ENCODE measurements around the gene TMEM121B. TPM values are rescaled to one million over a fixed set of nuclear protein-coding genes. Genes with fewer than 3 reads are reported as not detected.

Gene TMEM121B
- total RNA-seq, 2 experiments from 2014 or later = 0.15 to 0.32 TPM

DNA sequence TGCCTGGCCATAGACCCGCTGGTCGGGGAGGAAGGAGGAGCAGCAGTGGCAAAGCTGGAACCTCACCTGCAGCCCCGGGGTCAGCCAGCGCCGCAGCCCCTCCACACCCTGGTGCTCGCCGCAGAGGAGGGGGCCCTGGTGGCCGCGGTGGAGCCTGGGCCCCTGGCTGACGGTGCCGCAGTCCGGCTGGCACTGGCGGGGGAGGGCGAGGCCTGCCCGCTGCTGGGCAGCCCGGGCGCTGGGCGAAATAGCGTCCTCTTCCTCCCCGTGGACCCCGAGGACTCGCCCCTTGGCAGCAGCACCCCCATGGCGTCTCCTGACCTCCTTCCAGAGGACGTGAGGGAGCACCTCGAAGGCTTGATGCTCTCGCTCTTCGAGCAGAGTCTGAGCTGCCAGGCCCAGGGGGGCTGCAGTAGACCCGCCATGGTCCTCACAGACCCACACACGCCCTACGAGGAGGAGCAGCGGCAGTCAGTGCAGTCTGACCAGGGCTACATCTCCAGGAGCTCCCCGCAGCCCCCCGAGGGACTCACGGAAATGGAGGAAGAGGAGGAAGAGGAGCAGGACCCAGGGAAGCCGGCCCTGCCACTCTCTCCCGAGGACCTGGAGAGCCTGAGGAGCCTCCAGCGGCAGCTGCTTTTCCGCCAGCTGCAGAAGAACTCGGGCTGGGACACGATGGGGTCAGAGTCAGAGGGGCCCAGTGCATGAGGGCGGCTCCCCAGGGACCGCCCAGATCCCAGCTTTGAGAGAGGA lies 11.9 kb downstream of the TMEM121B start:
- TF ChIP-seq, protein P1, sequence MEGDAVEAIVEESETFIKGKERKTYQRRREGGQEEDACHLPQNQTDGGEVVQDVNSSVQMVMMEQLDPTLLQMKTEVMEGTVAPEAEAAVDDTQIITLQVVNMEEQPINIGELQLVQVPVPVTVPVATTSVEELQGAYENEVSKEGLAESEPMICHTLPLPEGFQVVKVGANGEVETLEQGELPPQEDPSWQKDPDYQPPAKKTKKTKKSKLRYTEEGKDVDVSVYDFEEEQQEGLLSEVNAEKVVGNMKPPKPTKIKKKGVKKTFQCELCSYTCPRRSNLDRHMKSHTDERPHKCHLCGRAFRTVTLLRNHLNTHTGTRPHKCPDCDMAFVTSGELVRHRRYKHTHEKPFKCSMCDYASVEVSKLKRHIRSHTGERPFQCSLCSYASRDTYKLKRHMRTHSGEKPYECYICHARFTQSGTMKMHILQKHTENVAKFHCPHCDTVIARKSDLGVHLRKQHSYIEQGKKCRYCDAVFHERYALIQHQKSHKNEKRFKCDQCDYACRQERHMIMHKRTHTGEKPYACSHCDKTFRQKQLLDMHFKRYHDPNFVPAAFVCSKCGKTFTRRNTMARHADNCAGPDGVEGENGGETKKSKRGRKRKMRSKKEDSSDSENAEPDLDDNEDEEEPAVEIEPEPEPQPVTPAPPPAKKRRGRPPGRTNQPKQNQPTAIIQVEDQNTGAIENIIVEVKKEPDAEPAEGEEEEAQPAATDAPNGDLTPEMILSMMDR (conservative IDR thresholded peaks at IDR 0.05; ENCODE audit: low read length) = no peak
- no peak for TF ChIP-seq EZH2phosphoT487 (IDR thresholded peaks at IDR 0.05; ENCODE audit: borderline replicate concordance, low read depth, low read length)
- Histone ChIP-seq H3K9me3 (ENCODE audit: low read length) (no peaks in the 10 kb centered on the region), H4K20me1 (ENCODE audit: insufficient read depth, low read length) (no peaks in the 10 kb centered on the region), H3K9me2 (ENCODE audit: insufficient read depth, low read length) (no peaks in the 10 kb centered on the region), H3K79me2 (ENCODE audit: insufficient read depth, low read depth, low read length) (no peaks in the 10 kb centered on the region), H3K4me2 (ENCODE audit: low read length) (no peak overlapping the region), H3K36me3 (ENCODE audit: insufficient read depth, low read length) (peaks cover 5% of the 10 kb centered on the region; the same call in 1 of the 2 replicates), H3K4me3 (ENCODE audit: low read depth, low read length, poor library complexity, severe bottlenecking) (no peak overlapping the region), H2AFZ (ENCODE audit: low read length) (no peak overlapping the region), H3K27ac (ENCODE audit: low read depth, low read length, poor library complexity, severe bottlenecking) (no peak overlapping the region), H3K4me1 (ENCODE audit: insufficient read depth, low read length, poor library complexity, severe bottlenecking) (no peaks in the 10 kb centered on the region)
- no peak for DNase-seq (ENCODE audit: low spot score)
- intact Hi-C loops (cut with micrococcal nuclease; ENCODE audit: unreplicated experiment) = no loop called here
- ChIA-PET POLR2A (no interaction called here), CTCF (ENCODE audit: unreplicated experiment) (no interaction called here)
- no TSS peak for BruUV-seq (replicated peaks)

DNA sequence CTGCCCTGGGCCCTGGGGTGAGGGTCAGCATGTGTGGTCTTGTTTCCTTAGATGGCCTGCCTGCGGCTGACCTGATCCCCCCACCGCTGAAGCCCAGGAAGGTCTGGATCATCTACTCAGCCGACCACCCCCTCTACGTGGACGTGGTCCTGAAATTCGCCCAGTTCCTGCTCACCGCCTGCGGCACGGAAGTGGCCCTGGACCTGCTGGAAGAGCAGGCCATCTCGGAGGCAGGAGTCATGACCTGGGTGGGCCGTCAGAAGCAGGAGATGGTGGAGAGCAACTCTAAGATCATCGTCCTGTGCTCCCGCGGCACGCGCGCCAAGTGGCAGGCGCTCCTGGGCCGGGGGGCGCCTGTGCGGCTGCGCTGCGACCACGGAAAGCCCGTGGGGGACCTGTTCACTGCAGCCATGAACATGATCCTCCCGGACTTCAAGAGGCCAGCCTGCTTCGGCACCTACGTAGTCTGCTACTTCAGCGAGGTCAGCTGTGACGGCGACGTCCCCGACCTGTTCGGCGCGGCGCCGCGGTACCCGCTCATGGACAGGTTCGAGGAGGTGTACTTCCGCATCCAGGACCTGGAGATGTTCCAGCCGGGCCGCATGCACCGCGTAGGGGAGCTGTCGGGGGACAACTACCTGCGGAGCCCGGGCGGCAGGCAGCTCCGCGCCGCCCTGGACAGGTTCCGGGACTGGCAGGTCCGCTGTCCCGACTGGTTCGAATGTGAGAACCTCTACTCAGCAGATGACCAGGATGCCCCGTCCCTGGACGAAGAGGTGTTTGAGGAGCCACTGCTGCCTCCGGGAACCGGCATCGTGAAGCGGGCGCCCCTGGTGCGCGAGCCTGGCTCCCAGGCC lies 12.7 kb downstream of the TMEM121B start:
- intact Hi-C loops (cut with micrococcal nuclease; ENCODE audit: unreplicated experiment) = no loop called here
- H3K4me1 ChIP-seq (ENCODE audit: insufficient read depth, low read length, poor library complexity, severe bottlenecking) = no peaks in the 10 kb centered on the region
- H3K36me3 ChIP-seq (ENCODE audit: insufficient read depth, low read length) = peaks cover 5% of the 10 kb centered on the region; the same call in 1 of the 2 replicates
- TF ChIP-seq, protein P1 (conservative IDR thresholded peaks at IDR 0.05; ENCODE audit: low read length) = no peak
- no peak for TF ChIP-seq EZH2phosphoT487 (IDR thresholded peaks at IDR 0.05; ENCODE audit: borderline replicate concordance, low read depth, low read length)
- H3K4me2 ChIP-seq (ENCODE audit: low read length) = no peak overlapping the region
- DNase-seq (ENCODE audit: low spot score) = no peak
- CTCF ChIA-PET (ENCODE audit: unreplicated experiment) = no interaction called here
- no peak overlapping the region for H2AFZ ChIP-seq (ENCODE audit: low read length)
- no peaks in the 10 kb centered on the region for H4K20me1 ChIP-seq (ENCODE audit: insufficient read depth, low read length)
- no peaks in the 10 kb centered on the region for H3K9me2 ChIP-seq (ENCODE audit: insufficient read depth, low read length)
- POLR2A ChIA-PET = no interaction called here
- BruUV-seq (replicated peaks) = no TSS peak
- H3K79me2 ChIP-seq (ENCODE audit: insufficient read depth, low read depth, low read length) = no peaks in the 10 kb centered on the region
- no peak overlapping the region for H3K4me3 ChIP-seq (ENCODE audit: low read depth, low read length, poor library complexity, severe bottlenecking)
- no peaks in the 10 kb centered on the region for H3K9me3 ChIP-seq (ENCODE audit: low read length)
- no peak overlapping the region for H3K27ac ChIP-seq (ENCODE audit: low read depth, low read length, poor library complexity, severe bottlenecking)

DNA sequence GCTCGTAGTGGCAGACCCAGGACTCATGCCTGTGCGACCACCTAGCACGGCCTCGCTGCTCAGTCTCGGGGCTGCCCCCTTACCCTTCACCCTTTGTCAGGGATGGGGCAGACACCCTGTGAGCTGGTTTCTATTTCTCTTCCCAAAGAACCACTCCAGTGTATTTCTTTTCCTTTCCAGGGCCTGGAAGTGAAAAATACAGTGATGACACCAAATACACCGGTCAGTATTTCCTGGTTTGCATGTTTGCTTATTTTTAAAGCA lies 13.7 kb downstream of the TMEM121B start:
- ChIA-PET POLR2A (no interaction called here), CTCF (ENCODE audit: unreplicated experiment) (no interaction called here)
- intact Hi-C loops (cut with micrococcal nuclease; ENCODE audit: unreplicated experiment) = no loop called here
- no peak overlapping the region for H3K4me3 ChIP-seq (ENCODE audit: low read depth, low read length, poor library complexity, severe bottlenecking)
- no peaks in the 10 kb centered on the region for H3K9me2 ChIP-seq (ENCODE audit: insufficient read depth, low read length)
- H3K36me3 ChIP-seq (ENCODE audit: insufficient read depth, low read length) = peaks cover 5% of the 10 kb centered on the region; the same call in 1 of the 2 replicates
- no peaks in the 10 kb centered on the region for H3K4me1 ChIP-seq (ENCODE audit: insufficient read depth, low read length, poor library complexity, severe bottlenecking)
- H3K9me3 ChIP-seq (ENCODE audit: low read length) = no peaks in the 10 kb centered on the region
- no peak for TF ChIP-seq EZH2phosphoT487 (IDR thresholded peaks at IDR 0.05; ENCODE audit: borderline replicate concordance, low read depth, low read length)
- TF ChIP-seq, protein P1 (conservative IDR thresholded peaks at IDR 0.05; ENCODE audit: low read length) = no peak
- H2AFZ ChIP-seq (ENCODE audit: low read length) = no peak overlapping the region
- no TSS peak for BruUV-seq (replicated peaks)
- DNase-seq (ENCODE audit: low spot score) = no peak
- no peaks in the 10 kb centered on the region for H4K20me1 ChIP-seq (ENCODE audit: insufficient read depth, low read length)
- H3K27ac ChIP-seq (ENCODE audit: low read depth, low read length, poor library complexity, severe bottlenecking) = no peak overlapping the region
- H3K4me2 ChIP-seq (ENCODE audit: low read length) = no peak overlapping the region
- H3K79me2 ChIP-seq (ENCODE audit: insufficient read depth, low read depth, low read length) = no peaks in the 10 kb centered on the region

All from OCI-LY7 (cell line).